HEK293 (cell line): ENCODE data around the gene PGS1.

ENCODE experiments used
- ZFHX2 ChIP-seq: fragments of 450-650 bp; formaldehyde crosslinking; conservative IDR thresholded peaks from 2 replicates; pipeline ENCODE4 v1.5.1; 2016; ENCODE audit warnings: missing biosample characterization, missing genetic modification characterization
- ZNF24 ChIP-seq: fragments of 450-650 bp; formaldehyde crosslinking; IDR thresholded peaks from 2 replicates; pipeline ENCODE4 v1.5.1; 2016; ENCODE audit warnings: missing biosample characterization, missing genetic modification characterization
- ZNF510 ChIP-seq: fragments of 450-650 bp; formaldehyde crosslinking; IDR thresholded peaks from 2 replicates; pipeline ENCODE4 v1.5.1; 2018; ENCODE audit warnings: mild to moderate bottlenecking, missing genetic modification characterization, missing biosample characterization; ENCODE audit not compliant: insufficient replicate concordance
- ZNF549 ChIP-seq: fragments of 450-650 bp; IDR thresholded peaks from 2 replicates; pipeline ENCODE4 v1.5.1; 2018; ENCODE audit warnings: missing biosample characterization, missing genetic modification characterization, mild to moderate bottlenecking, inconsistent platforms, moderate library complexity
- ZNF561 ChIP-seq: fragments of 450-650 bp; IDR thresholded peaks from 2 replicates; pipeline ENCODE4 v1.5.1; 2018; ENCODE audit warnings: missing biosample characterization, missing genetic modification characterization, borderline replicate concordance
- TF ChIP-seq, protein P1 (sequence below): fragments of 450-650 bp; formaldehyde crosslinking; IDR thresholded peaks from 2 replicates; pipeline ENCODE4 v1.5.1; 2016; ENCODE audit warnings: missing biosample characterization, missing genetic modification characterization
- TF ChIP-seq, protein P2 (sequence below): fragments of 450-650 bp; formaldehyde crosslinking; IDR thresholded peaks from 2 replicates; pipeline ENCODE4 v1.5.1; 2017; ENCODE audit warnings: missing biosample characterization, missing genetic modification characterization
- TF ChIP-seq, protein P3 (sequence below): fragments of 450-650 bp; IDR thresholded peaks from 2 replicates; pipeline ENCODE4 v1.5.1; 2018; ENCODE audit warnings: missing biosample characterization, missing genetic modification characterization
- TF ChIP-seq, protein P4 (sequence below): fragments of 450-650 bp; formaldehyde crosslinking; IDR thresholded peaks from 2 replicates; pipeline ENCODE4 v1.5.1; 2016; ENCODE audit warnings: missing biosample characterization, missing genetic modification characterization

DNA sequence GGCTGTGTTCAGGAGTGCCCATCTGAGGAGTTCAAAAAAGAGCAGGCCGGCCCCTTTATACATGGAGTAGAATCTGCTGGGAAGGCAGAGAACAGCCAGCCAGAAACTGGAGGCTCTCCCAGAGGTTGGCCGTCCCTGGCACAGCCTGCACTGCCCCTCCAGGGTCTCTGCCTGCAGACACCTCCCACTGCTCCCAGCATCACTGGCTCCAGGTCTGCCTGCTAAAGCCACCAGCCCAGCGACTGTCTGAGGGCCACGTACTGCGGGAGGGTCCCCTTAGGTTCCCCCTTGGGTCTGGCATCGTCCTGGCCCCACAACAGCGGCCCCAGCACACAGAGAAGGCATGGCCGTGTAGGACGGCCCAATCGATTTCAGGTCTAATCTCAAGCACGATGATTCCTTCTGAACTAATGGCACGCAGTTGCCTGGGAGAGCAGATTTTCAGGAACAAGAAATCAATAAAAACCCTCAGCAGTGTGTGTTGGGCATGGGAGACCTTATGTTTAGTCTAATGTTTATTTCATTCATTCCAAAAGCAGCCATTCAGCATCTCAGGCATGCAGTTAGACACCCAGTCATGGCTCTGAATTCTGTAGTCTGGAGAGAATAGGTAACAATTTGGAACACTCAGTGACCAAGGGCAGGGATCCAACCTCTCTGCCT is 95.6 kb downstream of the PGS1 start:
- TF ChIP-seq, protein P1, sequence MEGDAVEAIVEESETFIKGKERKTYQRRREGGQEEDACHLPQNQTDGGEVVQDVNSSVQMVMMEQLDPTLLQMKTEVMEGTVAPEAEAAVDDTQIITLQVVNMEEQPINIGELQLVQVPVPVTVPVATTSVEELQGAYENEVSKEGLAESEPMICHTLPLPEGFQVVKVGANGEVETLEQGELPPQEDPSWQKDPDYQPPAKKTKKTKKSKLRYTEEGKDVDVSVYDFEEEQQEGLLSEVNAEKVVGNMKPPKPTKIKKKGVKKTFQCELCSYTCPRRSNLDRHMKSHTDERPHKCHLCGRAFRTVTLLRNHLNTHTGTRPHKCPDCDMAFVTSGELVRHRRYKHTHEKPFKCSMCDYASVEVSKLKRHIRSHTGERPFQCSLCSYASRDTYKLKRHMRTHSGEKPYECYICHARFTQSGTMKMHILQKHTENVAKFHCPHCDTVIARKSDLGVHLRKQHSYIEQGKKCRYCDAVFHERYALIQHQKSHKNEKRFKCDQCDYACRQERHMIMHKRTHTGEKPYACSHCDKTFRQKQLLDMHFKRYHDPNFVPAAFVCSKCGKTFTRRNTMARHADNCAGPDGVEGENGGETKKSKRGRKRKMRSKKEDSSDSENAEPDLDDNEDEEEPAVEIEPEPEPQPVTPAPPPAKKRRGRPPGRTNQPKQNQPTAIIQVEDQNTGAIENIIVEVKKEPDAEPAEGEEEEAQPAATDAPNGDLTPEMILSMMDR, result no peak
- TF ChIP-seq, protein P2, sequence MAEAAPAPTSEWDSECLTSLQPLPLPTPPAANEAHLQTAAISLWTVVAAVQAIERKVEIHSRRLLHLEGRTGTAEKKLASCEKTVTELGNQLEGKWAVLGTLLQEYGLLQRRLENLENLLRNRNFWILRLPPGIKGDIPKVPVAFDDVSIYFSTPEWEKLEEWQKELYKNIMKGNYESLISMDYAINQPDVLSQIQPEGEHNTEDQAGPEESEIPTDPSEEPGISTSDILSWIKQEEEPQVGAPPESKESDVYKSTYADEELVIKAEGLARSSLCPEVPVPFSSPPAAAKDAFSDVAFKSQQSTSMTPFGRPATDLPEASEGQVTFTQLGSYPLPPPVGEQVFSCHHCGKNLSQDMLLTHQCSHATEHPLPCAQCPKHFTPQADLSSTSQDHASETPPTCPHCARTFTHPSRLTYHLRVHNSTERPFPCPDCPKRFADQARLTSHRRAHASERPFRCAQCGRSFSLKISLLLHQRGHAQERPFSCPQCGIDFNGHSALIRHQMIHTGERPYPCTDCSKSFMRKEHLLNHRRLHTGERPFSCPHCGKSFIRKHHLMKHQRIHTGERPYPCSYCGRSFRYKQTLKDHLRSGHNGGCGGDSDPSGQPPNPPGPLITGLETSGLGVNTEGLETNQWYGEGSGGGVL (tag by site-specific recombination), result no peak
- TF ChIP-seq ZNF549 (tag by site-specific recombination) (no peak), ZNF561 (no peak), ZNF510 (no peak), ZFHX2 (no peak), ZNF24 (tag by site-specific recombination) (no peak)
- TF ChIP-seq, protein P3, sequence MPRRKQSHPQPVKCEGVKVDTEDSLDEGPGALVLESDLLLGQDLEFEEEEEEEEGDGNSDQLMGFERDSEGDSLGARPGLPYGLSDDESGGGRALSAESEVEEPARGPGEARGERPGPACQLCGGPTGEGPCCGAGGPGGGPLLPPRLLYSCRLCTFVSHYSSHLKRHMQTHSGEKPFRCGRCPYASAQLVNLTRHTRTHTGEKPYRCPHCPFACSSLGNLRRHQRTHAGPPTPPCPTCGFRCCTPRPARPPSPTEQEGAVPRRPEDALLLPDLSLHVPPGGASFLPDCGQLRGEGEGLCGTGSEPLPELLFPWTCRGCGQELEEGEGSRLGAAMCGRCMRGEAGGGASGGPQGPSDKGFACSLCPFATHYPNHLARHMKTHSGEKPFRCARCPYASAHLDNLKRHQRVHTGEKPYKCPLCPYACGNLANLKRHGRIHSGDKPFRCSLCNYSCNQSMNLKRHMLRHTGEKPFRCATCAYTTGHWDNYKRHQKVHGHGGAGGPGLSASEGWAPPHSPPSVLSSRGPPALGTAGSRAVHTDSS, result no peak
- TF ChIP-seq, protein P4, sequence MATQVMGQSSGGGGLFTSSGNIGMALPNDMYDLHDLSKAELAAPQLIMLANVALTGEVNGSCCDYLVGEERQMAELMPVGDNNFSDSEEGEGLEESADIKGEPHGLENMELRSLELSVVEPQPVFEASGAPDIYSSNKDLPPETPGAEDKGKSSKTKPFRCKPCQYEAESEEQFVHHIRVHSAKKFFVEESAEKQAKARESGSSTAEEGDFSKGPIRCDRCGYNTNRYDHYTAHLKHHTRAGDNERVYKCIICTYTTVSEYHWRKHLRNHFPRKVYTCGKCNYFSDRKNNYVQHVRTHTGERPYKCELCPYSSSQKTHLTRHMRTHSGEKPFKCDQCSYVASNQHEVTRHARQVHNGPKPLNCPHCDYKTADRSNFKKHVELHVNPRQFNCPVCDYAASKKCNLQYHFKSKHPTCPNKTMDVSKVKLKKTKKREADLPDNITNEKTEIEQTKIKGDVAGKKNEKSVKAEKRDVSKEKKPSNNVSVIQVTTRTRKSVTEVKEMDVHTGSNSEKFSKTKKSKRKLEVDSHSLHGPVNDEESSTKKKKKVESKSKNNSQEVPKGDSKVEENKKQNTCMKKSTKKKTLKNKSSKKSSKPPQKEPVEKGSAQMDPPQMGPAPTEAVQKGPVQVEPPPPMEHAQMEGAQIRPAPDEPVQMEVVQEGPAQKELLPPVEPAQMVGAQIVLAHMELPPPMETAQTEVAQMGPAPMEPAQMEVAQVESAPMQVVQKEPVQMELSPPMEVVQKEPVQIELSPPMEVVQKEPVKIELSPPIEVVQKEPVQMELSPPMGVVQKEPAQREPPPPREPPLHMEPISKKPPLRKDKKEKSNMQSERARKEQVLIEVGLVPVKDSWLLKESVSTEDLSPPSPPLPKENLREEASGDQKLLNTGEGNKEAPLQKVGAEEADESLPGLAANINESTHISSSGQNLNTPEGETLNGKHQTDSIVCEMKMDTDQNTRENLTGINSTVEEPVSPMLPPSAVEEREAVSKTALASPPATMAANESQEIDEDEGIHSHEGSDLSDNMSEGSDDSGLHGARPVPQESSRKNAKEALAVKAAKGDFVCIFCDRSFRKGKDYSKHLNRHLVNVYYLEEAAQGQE (tag by site-specific recombination), result no peak
